Measurements from ENCODE around the gene RBX1.

RBX1 gene

DNA sequence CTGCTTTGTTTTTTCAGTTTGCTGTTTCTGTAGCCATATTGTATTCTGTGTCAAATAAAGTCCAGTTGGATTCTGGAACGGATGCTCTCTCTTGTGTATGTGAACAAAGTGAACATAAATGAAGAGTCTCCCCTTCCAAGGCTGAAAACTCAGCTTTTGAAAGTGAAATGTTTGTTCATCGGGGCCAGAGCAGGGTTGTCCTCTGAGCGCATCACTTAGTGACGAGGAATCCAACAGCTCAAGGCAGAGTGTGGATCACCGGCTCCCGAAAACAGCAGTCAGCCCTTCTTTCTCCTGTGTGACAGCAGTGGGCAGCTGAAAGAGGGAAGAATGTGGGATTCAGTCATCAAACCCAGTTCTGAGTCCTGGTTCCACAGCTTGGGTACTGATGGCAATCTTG lies 21.4 kb downstream of the RBX1 start:
- DNase-seq (ENCODE audit: low read depth, low spot score): no peak

DNA sequence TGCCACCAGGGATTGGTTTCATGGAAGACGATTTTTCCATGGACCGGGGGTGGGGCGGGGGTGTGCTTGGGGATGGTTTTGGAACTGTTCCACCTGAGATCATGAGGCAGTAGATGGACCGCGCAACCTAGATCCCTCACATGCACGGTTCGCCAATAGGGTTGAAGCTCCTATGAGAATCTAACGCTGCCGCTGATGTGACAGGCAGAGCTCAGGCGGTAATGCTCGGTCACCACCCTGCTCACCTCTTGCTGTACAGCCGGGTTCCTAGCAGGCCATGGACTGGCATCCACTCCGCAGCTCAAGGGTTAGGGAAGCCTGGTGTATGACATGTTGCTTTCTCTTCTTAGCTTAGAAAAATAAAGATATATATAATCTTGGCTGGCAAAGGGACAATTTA lies 22.0 kb downstream of the RBX1 start:
- no peak for DNase-seq (ENCODE audit: low read depth, low spot score)

DNA sequence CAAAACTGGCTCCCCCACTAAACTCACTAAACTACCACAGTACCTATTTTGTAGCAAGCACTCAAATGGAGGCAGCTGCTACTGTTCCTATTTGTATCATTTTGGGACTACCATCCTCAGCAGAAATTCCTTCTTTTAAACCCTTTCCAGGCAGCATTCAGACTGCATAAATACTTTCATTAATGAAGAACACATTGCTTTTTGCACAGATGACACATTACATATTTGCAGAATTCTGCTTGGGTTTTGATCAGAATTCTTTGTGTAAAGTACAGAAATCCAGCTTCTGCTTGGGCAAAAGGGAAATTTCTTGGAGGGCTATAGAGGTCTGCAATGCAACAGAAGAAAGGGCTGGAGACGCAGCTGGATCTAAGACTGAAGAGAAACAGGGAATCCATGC lies 24.2 kb downstream of the RBX1 start:
- DNase-seq (ENCODE audit: low read depth, low spot score): no peak

DNA sequence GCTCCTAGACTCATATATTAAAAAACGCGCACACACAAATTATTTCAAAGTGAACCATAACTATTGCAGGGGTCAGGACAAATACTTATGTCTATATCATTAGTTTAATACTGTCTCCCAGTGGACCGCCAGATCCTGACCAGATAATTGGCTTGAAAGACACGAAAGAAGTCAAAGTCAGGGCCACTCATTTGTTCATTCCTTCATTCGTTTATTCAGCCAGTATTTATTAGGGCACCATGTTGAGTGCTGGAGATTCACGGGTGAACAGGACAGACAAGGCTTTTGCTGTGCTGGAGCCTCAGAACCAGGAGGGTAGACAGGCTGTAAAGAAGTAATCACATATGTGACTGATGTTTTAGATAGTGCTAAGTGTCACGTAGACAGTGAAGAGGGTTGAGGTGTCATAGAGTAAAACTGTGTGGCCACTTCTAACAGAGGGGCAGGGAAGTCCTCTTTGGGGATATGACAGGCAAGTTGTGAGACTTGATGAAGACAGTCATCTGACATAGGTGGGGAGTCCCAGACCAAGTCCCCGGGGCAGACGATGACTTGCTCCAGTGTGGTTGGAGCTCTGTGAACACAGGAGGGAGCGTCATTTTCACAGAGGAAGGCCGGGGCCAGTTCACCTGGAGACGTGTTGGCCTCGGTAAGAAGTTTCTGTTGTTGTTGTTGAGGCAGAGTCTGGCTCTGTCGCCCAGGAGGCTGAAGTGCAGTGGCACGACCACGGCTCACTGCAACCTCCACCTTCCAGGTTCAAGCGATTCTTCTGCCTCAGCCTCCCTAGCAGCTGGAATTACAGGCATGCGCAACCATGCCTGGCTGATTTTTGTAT lies 25.9 kb downstream of the RBX1 start:
- no peak for DNase-seq (ENCODE audit: low read depth, low spot score)

DNA sequence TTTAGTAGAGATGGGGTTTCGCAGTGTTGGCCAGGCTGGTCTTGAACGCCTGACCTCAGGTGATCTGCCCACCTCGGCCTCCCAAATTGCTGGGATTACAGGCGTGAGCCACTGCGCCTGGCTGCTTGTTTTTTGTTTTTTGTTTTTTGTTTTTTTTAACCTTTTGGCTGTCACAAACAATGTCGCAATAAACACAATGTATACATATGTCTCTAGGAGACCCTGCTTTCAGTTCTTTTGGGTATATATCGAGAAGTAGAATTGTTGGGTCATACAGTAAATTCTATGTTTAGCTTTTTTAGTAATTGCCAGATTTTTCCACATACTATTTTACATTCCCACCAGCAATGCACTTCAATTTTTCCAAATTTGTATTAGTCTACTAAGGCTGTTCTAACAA lies 28.0 kb downstream of the RBX1 start:
- DNase-seq (ENCODE audit: low read depth, low spot score): no peak

DNA sequence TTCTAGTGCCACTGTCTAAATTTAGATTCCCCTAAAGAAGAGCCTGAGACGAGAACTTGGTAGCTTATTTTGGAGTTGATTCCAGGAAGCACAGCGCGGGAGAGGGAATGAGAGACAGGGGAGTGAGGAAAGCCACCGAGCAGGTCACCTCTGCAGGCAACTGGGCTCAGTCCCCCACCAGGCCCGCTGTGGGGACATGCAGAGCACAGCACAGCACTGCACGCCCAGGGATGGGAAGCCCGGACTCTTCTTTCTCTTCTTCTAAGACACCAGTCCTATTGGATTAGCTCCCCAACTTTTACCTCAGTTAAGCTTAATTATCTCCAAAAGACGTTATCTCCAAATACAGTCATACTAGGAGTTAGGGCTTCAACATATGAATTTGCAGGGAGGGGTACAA lies 28.7 kb downstream of the RBX1 start:
- DNase-seq (ENCODE audit: low read depth, low spot score): no peak

DNA sequence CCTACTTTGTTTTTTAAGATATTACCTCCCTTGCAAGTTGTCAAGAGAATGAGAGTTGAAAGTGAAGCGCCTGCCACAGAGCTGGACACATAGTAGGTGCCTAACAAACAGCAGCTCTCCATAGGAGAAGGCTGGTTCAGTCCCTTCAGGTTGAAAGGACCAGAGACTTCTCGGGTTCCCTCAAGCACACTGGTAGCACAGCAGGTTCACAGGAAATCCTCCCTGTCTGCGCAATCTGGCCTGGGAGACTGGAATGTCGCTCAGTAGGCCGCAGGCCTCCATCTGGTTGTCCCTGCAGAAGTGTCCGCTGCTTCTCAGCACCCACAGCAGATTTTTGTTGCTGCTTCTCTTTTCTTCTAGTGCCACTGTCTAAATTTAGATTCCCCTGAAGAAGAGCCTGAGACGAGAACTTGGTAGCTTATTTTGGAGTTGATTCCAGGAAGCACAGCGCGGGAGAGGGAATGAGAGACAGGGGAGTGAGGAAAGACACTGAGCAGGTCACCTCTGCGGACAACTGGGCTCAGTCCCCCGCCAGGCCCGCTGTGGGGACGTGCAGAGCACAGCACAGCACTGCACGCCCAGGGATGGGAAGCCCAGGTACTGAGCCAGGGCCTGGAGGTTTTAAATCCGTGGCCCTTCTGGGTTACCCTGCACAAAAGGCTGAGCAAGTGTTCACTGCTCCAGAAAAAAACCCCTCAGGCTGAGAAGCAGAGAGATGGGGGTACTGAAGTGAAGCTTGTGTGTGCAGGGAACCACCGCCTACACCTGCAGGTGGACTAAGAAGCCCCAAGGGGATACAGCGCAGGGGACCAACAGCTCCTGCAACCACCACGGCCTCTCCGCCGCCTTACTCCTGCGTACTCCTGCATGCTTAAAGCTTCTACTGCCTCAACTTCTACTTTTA lies 31.6 kb downstream of the RBX1 start:
- DNase-seq (ENCODE audit: low read depth, low spot score): peak; percentile 36

DNA sequence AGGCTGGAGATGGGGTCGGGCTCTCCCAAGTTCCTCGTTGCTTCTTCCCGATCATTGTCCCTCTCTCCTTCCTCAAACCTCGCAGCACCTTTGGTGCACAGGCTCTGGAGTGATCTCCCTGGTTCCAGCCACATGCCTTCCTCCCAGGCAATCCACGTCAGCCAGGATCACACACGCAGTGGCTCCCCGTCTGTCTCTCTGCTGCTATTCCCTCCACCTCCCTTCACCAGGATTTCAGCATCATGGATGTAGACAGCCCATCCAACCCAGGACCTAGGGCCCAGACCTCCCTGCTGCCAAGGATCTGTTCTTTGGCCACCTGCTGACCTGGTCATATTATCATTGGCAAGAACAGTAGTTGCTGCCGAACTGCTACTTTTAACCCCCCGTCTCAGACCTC lies 40.1 kb downstream of the RBX1 start:
- no peak for DNase-seq (ENCODE audit: low read depth, low spot score)

DNA sequence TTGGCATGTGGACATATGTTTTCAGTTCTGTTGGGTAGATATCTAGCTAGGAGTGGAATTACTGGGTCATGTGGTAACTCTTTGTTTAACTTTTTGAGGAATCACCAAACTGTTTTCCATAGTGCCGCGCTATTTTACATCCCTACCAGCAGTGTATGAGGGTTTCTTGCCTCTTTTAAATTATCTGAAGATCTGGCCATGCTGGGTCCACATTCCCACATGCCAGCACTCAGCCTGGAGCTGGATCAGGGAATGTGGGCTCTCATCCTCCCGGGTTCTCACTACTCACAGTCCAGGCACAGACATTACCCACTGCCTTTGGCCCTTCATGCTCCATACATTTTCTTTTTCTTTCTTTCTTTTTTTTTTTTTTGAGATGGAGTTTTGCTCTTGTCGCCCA lies 44.6 kb downstream of the RBX1 start:
- DNase-seq (ENCODE audit: low read depth, low spot score): no peak

DNA sequence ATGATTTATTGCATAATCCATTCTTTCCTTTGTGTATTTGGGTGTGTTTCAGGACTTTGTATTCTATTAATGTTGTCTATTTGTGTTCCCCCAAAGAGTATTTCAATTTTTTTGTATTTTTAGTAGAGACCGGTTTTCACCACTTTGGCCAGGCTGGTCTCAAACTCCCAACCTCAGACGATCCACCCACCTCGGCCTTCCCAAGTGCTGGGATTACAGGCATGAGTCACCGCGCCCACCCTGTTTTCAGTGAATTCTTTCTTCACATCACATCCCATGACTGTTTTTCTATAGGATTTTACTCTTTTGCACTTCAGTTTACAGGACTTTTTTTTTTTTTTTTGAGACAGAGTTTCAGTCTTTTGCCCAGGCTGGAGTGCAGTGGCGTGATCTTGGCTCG lies 46.3 kb downstream of the RBX1 start:
- DNase-seq (ENCODE audit: low read depth, low spot score): no peak

DNA sequence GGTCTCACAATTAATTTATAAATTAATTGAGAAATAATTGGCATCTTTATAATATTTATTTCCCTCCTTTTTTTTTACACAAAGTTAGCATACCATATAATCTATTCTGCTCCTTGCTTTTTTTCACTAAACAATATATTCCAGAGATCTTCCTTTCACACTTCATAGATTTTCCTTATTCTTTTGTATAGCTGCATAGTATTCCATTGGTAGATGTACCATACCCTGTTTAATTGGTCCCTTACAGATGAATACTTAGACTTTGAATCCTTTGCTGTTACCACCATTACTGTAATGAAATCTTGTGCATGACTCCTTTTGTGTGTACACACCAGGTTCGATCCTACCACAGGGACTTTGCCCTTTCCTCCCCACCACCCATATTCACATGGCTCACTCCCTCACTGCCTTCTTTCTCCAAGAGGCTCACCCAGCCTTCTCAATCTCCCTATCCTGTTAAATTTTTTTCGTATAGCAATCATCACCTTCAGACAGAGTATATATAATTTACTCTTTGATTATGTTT lies 48.9 kb downstream of the RBX1 start:
- no peak for DNase-seq (ENCODE audit: low read depth, low spot score)

DNA sequence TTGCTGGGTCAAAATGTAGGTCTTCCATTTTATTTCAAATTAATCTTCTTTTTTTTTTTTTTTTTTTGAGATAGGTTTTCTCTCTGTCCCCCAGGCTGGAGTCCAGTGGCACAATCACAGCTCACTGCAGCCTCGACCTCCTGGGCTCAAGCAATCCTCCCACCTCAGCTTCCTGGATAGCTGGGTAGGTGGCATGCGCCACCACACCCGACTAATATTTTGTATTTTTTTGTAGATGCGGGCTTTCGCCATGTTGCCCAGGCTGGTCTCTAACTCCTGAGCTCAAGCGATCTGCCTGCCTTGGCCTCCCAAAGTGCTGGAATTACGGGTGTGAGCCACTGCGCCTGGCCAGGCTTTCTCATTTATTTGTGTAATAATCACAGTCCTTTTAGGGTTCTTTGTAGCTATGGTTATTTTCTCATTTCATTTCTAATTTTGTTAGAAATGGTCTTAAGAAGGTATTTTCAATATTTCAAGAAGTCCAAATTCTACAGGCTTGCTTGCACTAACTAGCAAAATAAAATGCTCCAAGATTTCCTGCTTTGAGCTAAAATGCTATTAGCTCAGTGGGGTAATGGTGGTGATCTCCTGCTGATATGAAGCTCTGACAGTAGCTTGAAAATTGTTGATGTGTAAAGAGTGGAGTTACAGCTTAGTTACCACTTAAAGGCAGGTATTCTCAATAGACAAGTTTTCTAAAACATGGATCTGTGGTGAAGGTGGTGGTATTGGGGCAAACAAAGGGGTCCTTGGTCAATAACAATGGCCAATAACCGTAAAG lies 50.0 kb downstream of the RBX1 start:
- peak; percentile 10 for DNase-seq (ENCODE audit: low read depth, low spot score)

DNA sequence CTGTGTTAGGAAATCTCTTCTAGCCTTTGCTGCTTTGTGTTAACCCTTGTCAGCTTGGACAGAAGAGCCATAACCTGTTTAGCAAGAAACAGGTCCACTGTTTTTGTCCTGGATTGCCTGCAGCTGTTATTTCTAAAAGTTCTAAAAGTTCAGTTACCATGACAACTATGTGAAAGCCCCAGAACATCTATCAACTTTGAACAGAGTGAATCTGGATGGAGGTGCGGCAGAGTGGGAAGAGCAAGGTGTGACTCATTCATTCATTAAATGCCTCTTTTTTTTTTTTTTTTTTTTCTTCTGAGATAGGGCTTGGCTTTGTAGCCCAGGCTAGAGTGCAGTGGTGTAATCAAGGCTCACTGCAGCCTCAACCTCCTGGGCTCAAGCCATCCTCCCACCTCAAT lies 50.5 kb downstream of the RBX1 start:
- DNase-seq (ENCODE audit: low read depth, low spot score): peak; percentile 90

DNA sequence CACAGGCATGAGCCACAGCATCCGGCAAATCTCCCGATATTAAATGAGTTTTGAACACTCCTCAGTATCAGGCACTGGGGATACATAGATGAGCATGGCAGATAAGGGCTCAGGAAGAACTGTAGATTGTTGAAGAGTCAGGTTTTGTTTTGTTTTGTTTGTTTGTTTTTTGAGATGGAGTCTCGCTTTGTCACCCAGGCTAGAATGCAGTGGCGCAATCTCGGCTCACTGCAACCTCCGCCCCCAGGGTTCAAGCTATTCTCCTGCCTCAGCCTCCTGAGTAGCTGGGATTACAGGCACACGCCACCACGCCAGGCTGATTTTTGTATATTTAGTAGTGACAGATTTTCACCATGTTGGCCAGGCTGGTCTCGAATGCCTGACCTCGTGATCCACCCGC lies 51.2 kb downstream of the RBX1 start:
- peak; percentile 21 for DNase-seq (ENCODE audit: low read depth, low spot score)

DNA sequence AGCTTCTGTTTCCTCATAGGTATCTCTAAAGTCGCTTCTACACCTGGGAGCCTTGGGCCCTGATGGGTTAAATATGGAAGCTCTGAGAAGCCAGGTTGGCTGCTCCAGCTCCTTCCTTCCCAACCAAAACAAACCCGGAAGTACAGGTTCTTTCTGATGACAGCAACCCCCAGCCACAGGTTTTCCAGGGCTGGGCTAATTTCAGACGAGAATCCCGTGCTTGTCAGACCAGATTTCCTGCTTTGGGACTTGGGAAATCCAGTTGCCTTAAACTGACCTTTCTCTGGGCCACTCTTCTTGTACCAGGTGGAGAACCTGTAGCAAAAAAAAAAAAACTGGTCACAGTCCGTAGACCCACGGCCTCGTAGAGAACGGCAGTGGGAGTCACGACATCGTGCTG lies 51.9 kb downstream of the RBX1 start:
- peak; percentile 92 for DNase-seq (ENCODE audit: low read depth, low spot score)

DNA sequence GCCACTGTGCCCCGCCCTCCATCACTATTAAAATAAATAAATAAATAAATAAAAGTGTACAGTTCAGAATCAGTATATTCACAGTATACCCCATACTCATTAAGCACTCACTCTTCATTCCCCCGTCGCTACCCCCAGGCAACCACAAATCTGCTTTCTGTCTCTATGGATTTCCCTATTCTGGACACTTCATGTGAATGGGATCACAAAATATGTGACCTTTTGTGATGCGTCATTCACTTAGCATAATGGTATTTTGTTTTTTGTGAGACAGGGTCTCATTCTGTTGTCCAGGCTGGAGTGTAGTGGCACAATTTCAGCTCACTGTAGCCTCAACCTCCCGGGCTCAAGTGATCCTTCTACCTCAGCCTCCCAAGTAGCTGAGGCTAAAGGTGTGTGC lies 52.8 kb downstream of the RBX1 start:
- DNase-seq (ENCODE audit: low read depth, low spot score): no peak

DNA sequence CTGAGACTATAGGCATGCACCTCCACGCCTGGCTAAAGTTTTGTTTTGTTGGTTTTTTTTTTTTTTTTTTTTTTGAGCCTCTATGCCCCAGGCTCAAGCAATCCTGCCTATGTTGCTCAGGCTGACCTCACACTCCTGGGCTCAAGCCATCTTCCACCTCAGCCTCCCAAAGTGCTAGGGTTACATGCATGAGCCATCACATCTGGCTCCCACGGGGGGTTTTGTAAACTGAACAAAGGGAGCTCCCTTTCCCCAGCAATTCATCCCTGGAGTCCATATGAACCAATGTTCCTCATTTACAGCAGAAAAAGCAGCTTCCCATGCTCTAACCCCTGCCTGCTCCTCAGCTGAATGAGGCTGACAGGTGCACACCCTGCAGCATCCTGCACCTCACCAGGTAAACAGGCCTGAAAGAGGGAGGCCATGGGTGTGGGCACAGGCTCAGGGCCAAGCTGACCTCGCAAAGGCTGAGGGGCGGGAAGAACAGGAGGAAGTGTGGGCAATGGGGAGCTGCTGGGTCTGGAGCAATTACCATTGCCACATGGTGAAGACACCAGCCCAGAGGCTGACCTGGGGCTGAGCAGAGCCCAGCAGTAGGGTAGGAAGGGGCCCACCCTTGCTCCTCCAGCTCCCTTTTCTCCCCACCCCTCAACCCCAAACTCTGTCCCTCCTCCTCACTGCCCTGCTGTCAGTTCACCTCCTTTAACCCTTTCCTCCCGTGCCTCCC lies 58.2 kb downstream of the RBX1 start:
- DNase-seq (ENCODE audit: low read depth, low spot score): peak; percentile 33

DNA sequence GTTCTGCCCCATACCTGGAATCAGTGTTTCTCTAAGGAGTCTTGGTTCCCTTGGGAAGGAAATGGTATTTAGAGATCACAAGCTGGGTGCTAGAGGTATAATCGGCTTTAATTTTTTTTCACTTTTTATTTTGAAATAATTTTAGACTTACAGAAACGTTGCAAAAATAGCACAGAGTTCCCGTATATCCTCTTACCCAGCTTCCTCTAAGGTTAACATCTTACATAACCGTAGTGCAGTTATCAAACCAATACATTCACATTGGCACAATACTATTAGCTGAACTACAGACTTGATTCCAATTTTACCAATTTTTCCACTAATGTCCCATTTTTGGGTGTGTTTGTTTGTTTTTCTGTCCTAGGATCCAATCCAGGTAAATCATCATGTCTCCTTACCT lies 63.8 kb downstream of the RBX1 start:
- no peak for DNase-seq (ENCODE audit: low read depth, low spot score)

DNA sequence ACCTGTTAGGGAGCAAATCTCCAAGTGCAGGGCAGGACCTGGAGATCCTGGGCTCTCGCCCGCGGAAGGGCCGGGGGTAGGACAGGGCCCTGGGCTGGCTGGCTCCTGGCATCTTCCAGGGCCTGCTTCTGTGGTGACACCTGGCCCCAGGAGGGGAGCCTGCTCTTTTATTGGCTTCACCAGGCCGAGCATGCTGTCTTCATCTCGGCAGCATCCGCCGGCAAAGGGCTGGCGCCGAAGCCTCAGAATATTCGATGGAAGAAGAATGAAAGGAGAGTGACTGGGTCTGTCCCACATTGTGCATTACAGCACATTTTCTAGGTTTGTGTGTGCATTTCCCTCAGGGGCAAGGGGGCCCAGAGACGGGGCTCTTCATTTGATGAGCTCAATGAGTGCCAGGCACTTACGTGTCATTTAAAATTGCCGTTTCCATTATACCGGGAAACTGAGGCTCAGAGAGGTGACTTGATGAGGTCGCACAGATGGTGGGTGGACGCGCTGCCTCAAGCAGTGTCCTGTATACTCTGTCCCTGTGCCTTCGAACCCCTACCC lies 70.0 kb downstream of the RBX1 start:
- DNase-seq (ENCODE audit: low read depth, low spot score): peak; percentile 66

DNA sequence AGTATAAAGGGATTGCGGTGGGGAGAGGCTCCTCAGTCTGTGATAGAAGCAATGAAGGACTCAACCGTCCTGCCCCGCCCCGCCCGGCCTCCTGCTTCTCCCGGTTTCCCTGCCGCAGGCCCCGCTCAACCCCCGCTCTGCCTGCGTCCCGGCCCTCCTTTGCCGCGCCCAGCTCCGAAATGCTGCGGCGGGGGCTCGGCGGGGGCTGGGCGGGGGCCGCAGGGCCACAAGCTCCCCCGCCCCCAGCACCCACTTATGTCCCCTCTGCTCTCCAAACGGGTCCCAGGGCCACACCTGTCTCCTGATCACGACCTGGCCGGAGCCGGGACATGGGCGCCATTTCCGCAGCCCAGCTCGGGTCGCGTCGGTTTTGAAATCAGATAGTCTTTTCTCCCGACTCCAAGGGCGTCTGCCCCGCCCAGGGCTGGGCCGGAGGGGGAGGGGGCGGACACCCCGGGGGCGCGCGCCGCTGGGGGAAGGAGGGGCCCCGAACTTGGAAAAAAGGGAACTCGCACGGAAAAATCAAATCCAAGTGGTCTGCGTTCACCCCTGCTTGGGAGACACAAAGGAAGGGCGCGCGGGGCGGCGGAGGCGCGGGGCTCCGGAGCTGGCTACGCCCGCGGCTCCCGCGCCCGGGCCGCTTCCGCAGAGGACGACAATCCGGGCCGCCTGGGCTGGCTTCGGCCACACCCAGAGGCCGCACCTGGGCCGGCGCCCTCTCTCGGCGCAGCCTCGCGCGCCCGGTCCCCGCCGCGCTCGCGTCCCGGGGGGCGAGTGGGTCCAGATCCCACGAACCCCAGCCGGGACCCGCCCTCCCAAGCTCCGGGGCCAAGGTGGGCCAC lies 70.7 kb downstream of the RBX1 start:
- no peak for DNase-seq (ENCODE audit: low read depth, low spot score)
